ENCODE results near the gene STXBP6. TPM values are rescaled to one million over a fixed set of nuclear protein-coding genes. Genes with fewer than 3 reads are reported as not detected.

The STXBP6 gene
- total RNA-seq, 4 donors from 2014 or later = 10.7 to 62.8 (median 55.9) TPM

DNA sequence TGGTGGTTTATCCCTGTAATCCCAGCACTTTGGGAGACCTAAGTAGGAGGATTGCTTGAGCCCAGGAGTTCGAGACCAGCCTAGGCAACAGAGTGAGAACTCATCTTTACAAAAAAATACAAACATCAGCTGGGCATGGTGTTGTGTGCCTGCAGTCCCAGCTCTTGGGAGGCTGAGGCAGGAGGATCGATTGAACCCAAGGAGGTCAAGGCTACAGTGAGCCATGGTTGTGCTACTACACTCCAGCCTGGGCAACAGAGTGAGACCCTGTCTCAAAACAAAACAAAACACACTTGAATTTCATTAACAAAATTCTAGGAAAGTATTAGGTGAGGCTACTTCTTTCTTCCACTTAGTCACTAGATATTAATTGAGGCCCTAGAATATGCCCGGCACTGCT, 77.1 kb downstream of the STXBP6 start:
- no peak overlapping the region for H3K27ac ChIP-seq
- H3K4me1 ChIP-seq = no peaks in the 10 kb centered on the region

DNA sequence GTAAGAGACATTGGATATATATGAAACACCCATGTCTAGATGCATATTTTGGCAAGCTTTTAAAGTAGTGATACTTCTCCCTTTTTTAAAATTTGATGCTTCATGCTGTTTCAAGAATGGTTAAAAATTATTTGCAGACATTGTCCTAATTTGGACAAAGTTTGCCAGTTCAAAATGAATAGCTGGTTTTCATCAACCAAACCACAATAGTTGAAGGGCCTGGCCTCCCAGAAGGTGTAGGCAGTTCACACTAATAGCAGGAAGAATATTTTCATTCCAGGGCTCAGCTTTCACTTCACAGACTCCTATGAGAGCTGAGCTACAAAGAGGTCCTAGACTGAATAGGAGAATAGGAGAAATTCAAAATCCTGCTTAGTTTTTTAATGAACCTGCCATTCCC, 78.7 kb downstream of the STXBP6 start:
- DNase-seq = no peak
- Histone ChIP-seq H3K36me3 (no peaks in the 10 kb centered on the region), H3K4me3 (no peak overlapping the region), H3K27ac (no peak overlapping the region), H3K4me1 (peaks cover 0 to 10% (median 0%) of the 10 kb centered on the region in 4 donors), H3K9me3 (no peaks in the 10 kb centered on the region), H3K27me3 (no peaks in the 10 kb centered on the region)
- TF ChIP-seq, protein P1, sequence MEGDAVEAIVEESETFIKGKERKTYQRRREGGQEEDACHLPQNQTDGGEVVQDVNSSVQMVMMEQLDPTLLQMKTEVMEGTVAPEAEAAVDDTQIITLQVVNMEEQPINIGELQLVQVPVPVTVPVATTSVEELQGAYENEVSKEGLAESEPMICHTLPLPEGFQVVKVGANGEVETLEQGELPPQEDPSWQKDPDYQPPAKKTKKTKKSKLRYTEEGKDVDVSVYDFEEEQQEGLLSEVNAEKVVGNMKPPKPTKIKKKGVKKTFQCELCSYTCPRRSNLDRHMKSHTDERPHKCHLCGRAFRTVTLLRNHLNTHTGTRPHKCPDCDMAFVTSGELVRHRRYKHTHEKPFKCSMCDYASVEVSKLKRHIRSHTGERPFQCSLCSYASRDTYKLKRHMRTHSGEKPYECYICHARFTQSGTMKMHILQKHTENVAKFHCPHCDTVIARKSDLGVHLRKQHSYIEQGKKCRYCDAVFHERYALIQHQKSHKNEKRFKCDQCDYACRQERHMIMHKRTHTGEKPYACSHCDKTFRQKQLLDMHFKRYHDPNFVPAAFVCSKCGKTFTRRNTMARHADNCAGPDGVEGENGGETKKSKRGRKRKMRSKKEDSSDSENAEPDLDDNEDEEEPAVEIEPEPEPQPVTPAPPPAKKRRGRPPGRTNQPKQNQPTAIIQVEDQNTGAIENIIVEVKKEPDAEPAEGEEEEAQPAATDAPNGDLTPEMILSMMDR (IDR thresholded peaks at IDR 0.05) = no peak
- no peak for TF ChIP-seq POLR2A (IDR thresholded peaks at IDR 0.05)

More for the DNA sequence above, 77.1 kb downstream of the STXBP6 start:
- no peak overlapping the region for H3K4me3 ChIP-seq
- no peaks in the 10 kb centered on the region for H3K27me3 ChIP-seq
- TF ChIP-seq, protein P1 (IDR thresholded peaks at IDR 0.05) = no peak
- TF ChIP-seq POLR2A (IDR thresholded peaks at IDR 0.05) = no peak
- H3K36me3 ChIP-seq = no peaks in the 10 kb centered on the region
- DNase-seq = no peak
- no peaks in the 10 kb centered on the region for H3K9me3 ChIP-seq

DNA sequence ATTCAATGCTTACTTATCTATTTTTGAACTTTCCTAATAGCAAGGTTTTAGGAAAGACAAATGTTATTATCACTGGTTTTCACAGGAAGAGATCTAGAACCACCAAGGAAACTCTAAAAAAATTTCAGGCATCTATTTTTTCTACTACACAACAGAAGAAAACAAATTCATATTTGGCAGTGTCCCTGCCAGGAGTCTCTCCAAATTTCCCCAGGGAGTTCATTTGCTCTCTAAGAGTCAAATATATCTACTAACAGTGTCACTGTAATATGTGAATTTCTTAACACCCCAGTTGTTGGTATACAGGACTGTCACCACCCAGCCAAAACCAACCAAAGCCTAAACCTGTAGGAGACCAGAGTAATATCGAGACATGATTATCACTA, 83.4 kb downstream of the STXBP6 start:
- DNase-seq = no peak
- no peak overlapping the region for H3K4me3 ChIP-seq
- no peak for TF ChIP-seq POLR2A (IDR thresholded peaks at IDR 0.05)
- TF ChIP-seq, protein P1 (IDR thresholded peaks at IDR 0.05) = no peak
- H3K27ac ChIP-seq = peak overlapping the region in 2 of 4 donors; percentile 12 to 63
- no peaks in the 10 kb centered on the region for H3K27me3 ChIP-seq
- peaks cover 0 to 26% (median 0%) of the 10 kb centered on the region in 4 donors for H3K4me1 ChIP-seq
- no peaks in the 10 kb centered on the region for H3K36me3 ChIP-seq
- H3K9me3 ChIP-seq = no peaks in the 10 kb centered on the region

DNA sequence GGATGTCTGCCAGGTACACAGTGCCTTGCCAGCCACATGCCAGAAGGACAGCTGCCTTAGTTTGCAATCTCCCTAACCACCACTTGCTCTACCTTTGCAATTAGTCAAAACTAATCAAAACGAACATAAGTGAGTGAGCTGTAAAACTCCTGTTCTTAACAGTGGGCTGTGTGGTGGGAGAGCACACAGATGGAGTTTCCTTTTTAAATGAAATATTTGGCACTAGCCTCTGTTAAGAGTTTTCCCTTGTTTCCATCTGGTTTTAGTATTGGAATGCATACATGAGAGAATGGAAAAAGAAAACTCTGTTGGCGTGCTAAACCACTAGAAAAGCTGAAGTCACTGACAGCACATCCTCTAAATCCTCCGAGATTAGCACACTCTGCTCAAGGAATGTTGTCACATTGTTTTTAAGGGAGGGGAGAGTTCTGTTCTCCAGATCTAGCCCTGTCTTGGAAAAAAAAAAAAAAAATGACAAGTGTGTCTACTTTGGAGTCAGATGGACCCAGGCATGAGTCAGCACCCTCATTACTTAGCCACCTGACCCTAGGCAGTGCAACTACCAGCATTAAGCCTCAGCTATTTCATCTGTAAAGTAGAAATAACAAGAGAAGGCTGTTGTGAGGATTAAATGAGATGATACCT, 83.9 kb downstream of the STXBP6 start:
- Histone ChIP-seq H3K9me3 (no peaks in the 10 kb centered on the region), H3K36me3 (no peaks in the 10 kb centered on the region), H3K27ac (peak overlapping the region in 2 of 4 donors; percentile 37 to 63), H3K27me3 (no peaks in the 10 kb centered on the region), H3K4me1 (peaks cover 0 to 27% (median 0%) of the 10 kb centered on the region in 4 donors), H3K4me3 (no peak overlapping the region)
- TF ChIP-seq, protein P1 (IDR thresholded peaks at IDR 0.05) = no peak
- no peak for TF ChIP-seq POLR2A (IDR thresholded peaks at IDR 0.05)
- DNase-seq = peak in 1 of 3 donors; percentile 74

DNA sequence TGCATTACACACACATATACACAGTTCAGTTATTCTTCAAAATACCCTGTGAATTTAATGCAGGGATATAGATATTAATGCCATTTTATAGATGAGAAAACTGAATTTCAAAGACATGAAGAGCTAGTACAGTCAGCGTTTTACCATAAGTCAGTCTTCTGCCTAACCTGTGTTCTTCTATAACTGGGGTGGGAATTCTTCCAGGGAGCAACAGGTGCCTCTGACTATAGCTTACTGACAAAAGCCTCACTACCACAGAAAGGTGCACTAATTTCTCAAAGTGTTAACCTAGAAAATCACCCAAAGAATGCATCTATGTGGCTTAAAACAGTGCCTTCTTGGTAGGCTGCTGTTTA, 84.4 kb downstream of the STXBP6 start:
- H3K27ac ChIP-seq = peak overlapping the region in 2 of 4 donors; percentile 37 to 63
- TF ChIP-seq, protein P1 (IDR thresholded peaks at IDR 0.05) = no peak
- no peak for TF ChIP-seq POLR2A (IDR thresholded peaks at IDR 0.05)
- H3K9me3 ChIP-seq = no peaks in the 10 kb centered on the region
- peaks cover 0 to 32% (median under 1%) of the 10 kb centered on the region in 4 donors for H3K4me1 ChIP-seq
- H3K27me3 ChIP-seq = no peaks in the 10 kb centered on the region
- no peaks in the 10 kb centered on the region for H3K36me3 ChIP-seq
- DNase-seq = no peak
- H3K4me3 ChIP-seq = no peak overlapping the region
